Measurements from ENCODE around the gene PPP2R3B. TPM values are rescaled to one million over a fixed set of nuclear protein-coding genes. Genes with fewer than 3 reads are reported as not detected.

Gene PPP2R3B
- polyA plus RNA-seq, 1 donor (not counting 4 experiments of a cell fraction or from before 2014, with no cell fraction given): 6.6 TPM

DNA sequence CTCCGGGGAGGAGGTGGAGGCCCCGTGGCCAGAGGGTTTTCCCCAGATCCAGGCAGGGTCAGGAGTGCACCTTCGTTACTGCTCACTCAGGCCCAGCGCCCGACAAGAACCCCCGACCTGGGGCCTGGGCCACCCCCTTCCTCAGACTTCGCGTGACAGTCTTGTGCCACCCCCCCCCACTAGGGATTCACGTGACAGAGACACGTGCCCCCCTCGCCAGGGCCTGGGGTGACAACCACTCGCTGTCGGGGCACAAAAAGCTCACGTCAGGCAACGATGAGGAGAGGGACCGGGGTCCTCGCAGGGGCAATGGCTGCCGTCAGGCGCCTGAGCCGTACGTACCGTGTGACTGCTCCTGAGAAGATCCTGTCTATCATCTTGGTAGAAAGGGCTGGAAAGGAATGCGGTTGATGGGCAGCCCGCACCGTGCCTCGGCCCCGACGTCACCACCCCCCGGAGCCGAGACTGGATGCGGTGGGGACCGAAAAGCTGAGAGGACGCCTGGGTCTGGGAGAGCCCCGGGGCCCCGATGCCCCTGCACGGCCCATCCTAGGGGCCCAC, 45.1 kb downstream of the PPP2R3B start:
- peaks cover 2% of the 10 kb centered on the region for H3K9me3 ChIP-seq (ENCODE audit: control insufficient read depth, low read depth, low read length)
- no peaks in the 10 kb centered on the region for H3K9me1 ChIP-seq (ENCODE audit: control insufficient read depth, extremely low read depth, insufficient read depth, low read length)
- H3K4me2 ChIP-seq (ENCODE audit: control insufficient read depth, extremely low read depth, insufficient read depth, low read depth, low read length): no peak overlapping the region
- H3K9ac ChIP-seq (ENCODE audit: control insufficient read depth, extremely low read depth, insufficient read depth, low read length): no peak overlapping the region
- H3K79me2 ChIP-seq (ENCODE audit: control insufficient read depth, insufficient read depth, low read length): no peaks in the 10 kb centered on the region
- no peak for TF ChIP-seq EZH2 (IDR thresholded peaks at IDR 0.05; ENCODE audit: low read length)
- TF ChIP-seq, protein P1, sequence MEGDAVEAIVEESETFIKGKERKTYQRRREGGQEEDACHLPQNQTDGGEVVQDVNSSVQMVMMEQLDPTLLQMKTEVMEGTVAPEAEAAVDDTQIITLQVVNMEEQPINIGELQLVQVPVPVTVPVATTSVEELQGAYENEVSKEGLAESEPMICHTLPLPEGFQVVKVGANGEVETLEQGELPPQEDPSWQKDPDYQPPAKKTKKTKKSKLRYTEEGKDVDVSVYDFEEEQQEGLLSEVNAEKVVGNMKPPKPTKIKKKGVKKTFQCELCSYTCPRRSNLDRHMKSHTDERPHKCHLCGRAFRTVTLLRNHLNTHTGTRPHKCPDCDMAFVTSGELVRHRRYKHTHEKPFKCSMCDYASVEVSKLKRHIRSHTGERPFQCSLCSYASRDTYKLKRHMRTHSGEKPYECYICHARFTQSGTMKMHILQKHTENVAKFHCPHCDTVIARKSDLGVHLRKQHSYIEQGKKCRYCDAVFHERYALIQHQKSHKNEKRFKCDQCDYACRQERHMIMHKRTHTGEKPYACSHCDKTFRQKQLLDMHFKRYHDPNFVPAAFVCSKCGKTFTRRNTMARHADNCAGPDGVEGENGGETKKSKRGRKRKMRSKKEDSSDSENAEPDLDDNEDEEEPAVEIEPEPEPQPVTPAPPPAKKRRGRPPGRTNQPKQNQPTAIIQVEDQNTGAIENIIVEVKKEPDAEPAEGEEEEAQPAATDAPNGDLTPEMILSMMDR (optimal IDR thresholded peaks at IDR 0.05 in 1 of 3, IDR thresholded peaks at IDR 0.05 in 1 of 3, conservative IDR thresholded peaks at IDR 0.05 in 1 of 3; ENCODE audit: extremely low read depth in 1 of 3, insufficient read depth in 2 of 3, low read length in 3 of 3): no peak
- dilution Hi-C loops (cut with MboI; ENCODE audit: extremely low pct_ligation_motif_present, low sequenced_read_pairs): no loop called here
- no peaks in the 10 kb centered on the region for H3K36me3 ChIP-seq (ENCODE audit: control insufficient read depth in 2 of 2, extremely low read depth in 1 of 2, insufficient read depth in 2 of 2, low read length in 2 of 2)
- no peaks in the 10 kb centered on the region for H4K20me1 ChIP-seq (ENCODE audit: control insufficient read depth, extremely low read depth, insufficient read depth, low read length)
- H3K27me3 ChIP-seq (ENCODE audit: control insufficient read depth, extremely low read depth, insufficient read depth, low read length): no peaks in the 10 kb centered on the region
- no peak overlapping the region for H3K4me3 ChIP-seq (ENCODE audit: control insufficient read depth in 2 of 3, extremely low read depth in 1 of 3, insufficient read depth in 2 of 3, low read depth in 1 of 3, low read length in 3 of 3)
- no peak for FAIRE-seq
- no peaks in the 10 kb centered on the region for H3K4me1 ChIP-seq (ENCODE audit: control insufficient read depth, extremely low read depth, insufficient read depth, low read length)
- no peak overlapping the region for H3K27ac ChIP-seq (ENCODE audit: control insufficient read depth, insufficient read depth, low read length)
- H2AFZ ChIP-seq (ENCODE audit: control insufficient read depth, low read length): no peak overlapping the region
- DNase-seq (ENCODE audit: low read depth, low spot score): no peak

DNA sequence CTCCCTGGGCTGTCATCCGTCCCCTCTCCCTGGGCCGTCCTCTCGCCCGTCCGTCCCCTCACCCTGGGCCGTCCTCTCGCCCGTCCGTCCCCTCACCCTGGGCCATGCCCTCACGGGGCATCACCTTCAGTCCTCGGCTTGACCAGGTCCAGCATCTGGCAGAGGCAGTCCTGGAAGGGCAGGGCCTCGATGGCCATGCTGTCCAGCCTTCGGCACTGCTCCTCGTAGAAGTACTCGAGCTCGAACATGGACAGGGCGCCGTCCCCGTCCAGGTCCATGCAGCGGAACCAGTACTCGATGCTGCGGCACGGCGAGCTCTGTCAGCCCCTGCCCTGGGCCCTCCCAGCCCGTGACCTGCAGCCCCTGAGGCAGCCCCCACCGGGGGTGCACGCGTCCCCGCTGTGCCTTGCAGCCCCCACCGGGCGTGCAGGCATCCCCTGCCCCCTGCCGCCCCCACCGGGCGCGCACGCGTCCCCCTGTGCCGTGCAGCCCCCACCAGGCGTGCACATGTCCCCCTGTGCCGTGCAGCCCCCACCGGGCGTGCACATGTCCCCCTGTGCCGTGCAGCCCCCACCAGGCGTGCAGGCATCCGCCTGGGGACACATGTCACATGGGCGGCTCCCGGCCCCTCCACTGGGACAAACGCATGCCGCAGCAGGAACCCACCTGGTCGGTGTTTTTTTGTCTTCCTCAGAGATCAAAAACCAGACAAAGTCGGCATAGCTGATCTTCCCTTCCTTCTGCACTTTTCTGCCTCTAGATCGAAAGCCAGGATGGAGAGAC, 45.9 kb downstream of the PPP2R3B start:
- Histone ChIP-seq H3K4me2 (ENCODE audit: control insufficient read depth, extremely low read depth, insufficient read depth, low read depth, low read length) (no peak overlapping the region), H3K27ac (ENCODE audit: control insufficient read depth, insufficient read depth, low read length) (no peak overlapping the region), H3K9ac (ENCODE audit: control insufficient read depth, extremely low read depth, insufficient read depth, low read length) (no peak overlapping the region), H4K20me1 (ENCODE audit: control insufficient read depth, extremely low read depth, insufficient read depth, low read length) (no peaks in the 10 kb centered on the region), H3K4me1 (ENCODE audit: control insufficient read depth, extremely low read depth, insufficient read depth, low read length) (no peaks in the 10 kb centered on the region), H3K79me2 (ENCODE audit: control insufficient read depth, insufficient read depth, low read length) (no peaks in the 10 kb centered on the region), H3K27me3 (ENCODE audit: control insufficient read depth, extremely low read depth, insufficient read depth, low read length) (no peaks in the 10 kb centered on the region), H3K9me3 (ENCODE audit: control insufficient read depth, low read depth, low read length) (peaks cover 2% of the 10 kb centered on the region), H2AFZ (ENCODE audit: control insufficient read depth, low read length) (no peak overlapping the region), H3K36me3 (ENCODE audit: control insufficient read depth in 2 of 2, extremely low read depth in 1 of 2, insufficient read depth in 2 of 2, low read length in 2 of 2) (no peaks in the 10 kb centered on the region), H3K4me3 (ENCODE audit: control insufficient read depth in 2 of 3, extremely low read depth in 1 of 3, insufficient read depth in 2 of 3, low read depth in 1 of 3, low read length in 3 of 3) (no peak overlapping the region), H3K9me1 (ENCODE audit: control insufficient read depth, extremely low read depth, insufficient read depth, low read length) (no peaks in the 10 kb centered on the region)
- no peak for DNase-seq (ENCODE audit: low read depth, low spot score)
- no peak for FAIRE-seq
- TF ChIP-seq, protein P1 (optimal IDR thresholded peaks at IDR 0.05 in 1 of 3, IDR thresholded peaks at IDR 0.05 in 1 of 3, conservative IDR thresholded peaks at IDR 0.05 in 1 of 3; ENCODE audit: extremely low read depth in 1 of 3, insufficient read depth in 2 of 3, low read length in 3 of 3): no peak
- TF ChIP-seq EZH2 (IDR thresholded peaks at IDR 0.05; ENCODE audit: low read length): no peak
- dilution Hi-C loops (cut with MboI; ENCODE audit: extremely low pct_ligation_motif_present, low sequenced_read_pairs): no loop called here
